OCI-LY3 (cell line): ENCODE data around the gene ACOXL.

Source experiments
- H2AFZ ChIP-seq: fragments of 200-600, 300-600 bp; shearing (Covaris generic); 2 replicates; pipeline ENCODE4 v1.6.0; 2014; ENCODE audit warnings: antibody characterized with exemption, low read depth, low read length
- H3K27ac ChIP-seq: fragments of 200-600, 300-600 bp; sonication (generic); 2 replicates; pipeline ENCODE4 v1.5.1; 2014; ENCODE audit warnings: mild to moderate bottlenecking, low read length, moderate library complexity, mixed read lengths
- H3K27me3 ChIP-seq: fragments of 200-600, 300-600 bp; sonication (generic); 2 replicates; pipeline ENCODE4 v1.6.1; 2014; ENCODE audit warnings: low read depth, low read length, mixed read lengths
- H3K36me3 ChIP-seq: fragments of 200-600, 300-600 bp; sonication (generic); replicated peaks from 2 replicates; pipeline ENCODE3; 2014; ENCODE audit warnings: low read depth, low read length, mixed read lengths
- H3K4me1 ChIP-seq: fragments of 300-600, 200-600 bp; sonication (generic); 2 replicates; pipeline ENCODE4 v1.6.1; 2014; ENCODE audit warnings: low read length, mixed read lengths
- H3K4me2 ChIP-seq: fragments of 200-600, 300-600 bp; sonication (generic); 2 replicates; pipeline ENCODE4 v1.6.1; 2014; ENCODE audit warnings: low read length, mixed read lengths
- H3K4me3 ChIP-seq: fragments of 300-600, 200-600 bp; sonication (generic); 2 replicates; pipeline ENCODE4 v1.5.1; 2014; ENCODE audit warnings: antibody characterized with exemption, mild to moderate bottlenecking, low read length, moderate library complexity
- H3K79me2 ChIP-seq: fragments of 300-600, 200-600 bp; shearing (Covaris generic); 2 replicates; pipeline ENCODE4 v1.6.1; 2014; ENCODE audit warnings: mild to moderate bottlenecking, low read length, mixed read lengths
- H3K9ac ChIP-seq: fragments of 300-600, 200-600 bp; shearing (Covaris generic); 2 replicates; pipeline ENCODE4 v1.6.0; 2014; ENCODE audit warnings: mild to moderate bottlenecking, low read length, moderate library complexity
- H3K9me3 ChIP-seq: fragments of 200-600, 300-600 bp; shearing (Covaris generic); 2 replicates; pipeline ENCODE4 v1.6.1; 2014; ENCODE audit warnings: low read length, mixed read lengths; ENCODE audit not compliant: insufficient read depth
- H4K20me1 ChIP-seq: fragments of 200-600, 300-600 bp; sonication (generic); 2 replicates; pipeline ENCODE4 v1.6.1; 2016; ENCODE audit warnings: low read length, mixed read lengths; ENCODE audit not compliant: insufficient read depth
- CTCF ChIP-seq: fragments of 200-600, 300-600 bp; sonication (generic); IDR thresholded peaks from 2 replicates; pipeline ENCODE4 v1.5.1; 2014; ENCODE audit warnings: antibody characterized with exemption, low read length, low read depth
- EZH2phosphoT487 ChIP-seq: fragments of 200-600 bp; shearing (Covaris generic); IDR thresholded peaks from 2 replicates; pipeline ENCODE4 v1.6.1; 2018; ENCODE audit warnings: antibody characterized with exemption, mixed run types, low read depth

Gene ACOXL

DNA sequence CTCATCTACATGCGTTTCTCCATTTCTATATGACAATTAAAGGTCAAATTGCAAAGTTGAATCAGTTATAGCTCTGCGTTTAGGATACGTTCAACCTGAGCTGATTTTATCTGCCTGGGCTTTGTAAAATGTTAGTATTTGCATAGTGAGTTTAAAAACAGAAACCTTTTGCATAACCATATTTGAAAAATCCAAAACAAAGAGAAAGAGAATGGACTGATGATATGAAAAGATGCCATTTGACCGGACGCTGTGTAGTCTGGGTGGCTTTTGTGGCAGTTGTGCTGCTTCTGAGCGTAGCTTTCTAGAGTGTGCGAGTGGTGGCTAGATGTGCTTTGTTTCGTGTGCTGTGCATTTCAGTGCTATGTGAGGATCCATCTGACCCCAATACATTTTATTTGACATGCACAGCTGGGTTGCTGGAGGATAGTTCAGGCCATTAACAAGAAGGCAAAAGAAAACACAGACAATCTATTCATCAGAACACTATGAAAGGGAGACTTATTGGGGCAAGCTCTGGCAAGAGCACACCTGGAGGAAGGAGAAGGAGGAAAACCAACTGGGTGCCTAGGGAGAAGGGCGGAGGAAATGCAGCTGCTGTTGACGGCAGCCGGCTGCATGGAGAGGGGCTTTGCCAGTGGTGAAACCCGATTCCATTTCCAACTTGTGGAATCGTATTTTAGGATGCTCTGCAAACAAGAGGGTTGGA lies 126.8 kb downstream of the ACOXL start:
- Histone ChIP-seq H2AFZ (no peak overlapping the region), H3K9ac (no peak overlapping the region), H3K79me2 (no peaks in the 10 kb centered on the region), H3K27me3 (peaks cover 96% of the 10 kb centered on the region), H3K9me3 (peaks cover 3% of the 10 kb centered on the region; the same call in 1 of the 2 replicates), H3K4me3 (peak overlapping the region; percentile 38; the same call in 1 of the 2 replicates), H4K20me1 (peaks cover 23% of the 10 kb centered on the region; the same call in 1 of the 2 replicates), H3K27ac (no peak overlapping the region), H3K36me3 (no peaks in the 10 kb centered on the region), H3K4me2 (peak overlapping the region; percentile 55), H3K4me1 (peaks cover 32% of the 10 kb centered on the region)
- TF ChIP-seq EZH2phosphoT487 (0 out of 2 replicates have a peak, but pooled peaks have one; percentile 15), CTCF (no peak)

DNA sequence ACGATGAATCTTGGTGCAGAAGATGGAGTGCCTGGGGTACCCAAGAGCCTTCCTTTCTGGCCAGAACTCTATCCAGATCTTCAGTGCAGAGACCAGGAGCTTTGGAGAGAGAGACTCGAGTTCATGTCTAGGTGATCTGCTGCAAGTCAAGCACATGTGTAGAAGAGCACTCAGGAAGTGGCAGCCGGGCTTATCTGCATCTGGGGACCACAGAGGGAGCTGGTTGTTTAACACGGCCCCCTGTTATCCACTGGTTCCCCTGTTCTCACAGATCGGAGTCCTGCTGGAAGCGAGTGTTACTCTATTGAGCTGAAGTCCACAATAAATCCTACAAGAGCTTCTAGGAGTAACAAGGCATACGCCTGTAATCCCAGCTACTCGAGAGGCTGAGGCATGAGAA lies 128.3 kb downstream of the ACOXL start:
- no peak overlapping the region for H3K9ac ChIP-seq
- no peak overlapping the region for H3K4me3 ChIP-seq
- peaks cover 19% of the 10 kb centered on the region for H4K20me1 ChIP-seq
- TF ChIP-seq CTCF (no peak), EZH2phosphoT487 (no peak)
- peaks cover 89% of the 10 kb centered on the region for H3K27me3 ChIP-seq
- no peaks in the 10 kb centered on the region for H3K79me2 ChIP-seq
- no peak overlapping the region for H2AFZ ChIP-seq
- no peak overlapping the region for H3K4me2 ChIP-seq
- H3K9me3 ChIP-seq, result peaks cover 3% of the 10 kb centered on the region; the same call in 1 of the 2 replicates
- H3K36me3 ChIP-seq, result no peaks in the 10 kb centered on the region
- peaks cover 41% of the 10 kb centered on the region for H3K4me1 ChIP-seq
- H3K27ac ChIP-seq, result no peak overlapping the region

- Histone ChIP-seq H3K79me2 (no peaks in the 10 kb centered on the region), H3K9me3 (peaks cover 3% of the 10 kb centered on the region; the same call in 1 of the 2 replicates), H3K4me2 (no peak overlapping the region), H4K20me1 (peaks cover 29% of the 10 kb centered on the region), H3K36me3 (no peaks in the 10 kb centered on the region), H3K27me3 (peaks cover 89% of the 10 kb centered on the region), H3K9ac (no peak overlapping the region), H3K4me1 (peaks cover 52% of the 10 kb centered on the region), H3K4me3 (no peak overlapping the region), H2AFZ (no peak overlapping the region), H3K27ac (no peak overlapping the region)
- no peak for TF ChIP-seq EZH2phosphoT487
- TF ChIP-seq CTCF, result no peak
These were observed 129.4 kb downstream of the ACOXL start for GRCh38 chr2:110861616-110862260.

DNA sequence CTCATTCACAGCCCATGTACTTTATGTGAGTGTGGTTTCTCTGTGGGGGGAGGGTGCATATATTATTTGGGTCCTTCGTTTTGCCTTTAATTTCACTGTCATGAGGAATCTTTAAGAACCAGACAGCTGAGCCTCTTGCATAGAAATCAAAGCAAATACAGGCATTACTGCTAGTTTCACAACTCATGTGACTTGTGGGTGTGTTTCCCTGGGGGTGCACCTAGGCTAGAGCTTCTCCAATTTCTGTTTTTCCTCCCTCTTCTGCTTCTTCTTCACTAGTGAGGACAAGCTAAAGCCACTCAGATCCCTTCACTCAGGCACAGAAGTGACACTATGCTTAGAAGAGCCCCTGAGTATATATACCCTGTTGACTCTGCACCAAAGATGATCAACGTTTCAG lies 131.4 kb downstream of the ACOXL start:
- H2AFZ ChIP-seq, result no peak overlapping the region
- no peak overlapping the region for H3K9ac ChIP-seq
- H3K79me2 ChIP-seq, result no peaks in the 10 kb centered on the region
- H3K9me3 ChIP-seq, result no peaks in the 10 kb centered on the region
- H3K27me3 ChIP-seq, result peaks cover 87% of the 10 kb centered on the region
- peaks cover 35% of the 10 kb centered on the region for H4K20me1 ChIP-seq
- TF ChIP-seq CTCF, result no peak
- TF ChIP-seq EZH2phosphoT487, result no peak
- H3K36me3 ChIP-seq, result no peaks in the 10 kb centered on the region
- H3K4me1 ChIP-seq, result peaks cover 50% of the 10 kb centered on the region
- H3K27ac ChIP-seq, result no peak overlapping the region
- H3K4me2 ChIP-seq, result peak overlapping the region; percentile 72
- H3K4me3 ChIP-seq, result peak overlapping the region; percentile 40; the same call in 1 of the 2 replicates
